Osteoblast (primary cell): Measurements from ENCODE around the gene AFDN. TPM values are rescaled to one million over a fixed set of nuclear protein-coding genes. Genes with fewer than 3 reads are reported as not detected.

Experiments used
- DNase-seq: peaks from one replicate; pipeline ENCODE4 v3.0.0; 2011; ENCODE audit warnings: low spot score, mixed read lengths; ENCODE audit not compliant: insufficient read length; ENCODE audit errors: missing footprints
- H2AFZ ChIP-seq: 2 replicates; pipeline ENCODE4 v1.6.0; 2011; ENCODE audit warnings: mild to moderate bottlenecking, low read length
- H3K27ac ChIP-seq: 2 replicates; pipeline ENCODE4 v1.5.1; 2011; ENCODE audit warnings: mild to moderate bottlenecking, low read depth, low read length, moderate library complexity
- H3K27me3 ChIP-seq: 2 replicates; pipeline ENCODE4 v1.6.0; 2012; ENCODE audit warnings: mild to moderate bottlenecking, control low read depth, inconsistent platforms, low read length, moderate library complexity; ENCODE audit not compliant: insufficient read depth
- H3K36me3 ChIP-seq: 2 replicates; pipeline ENCODE4 v1.5.1; 2011; ENCODE audit warnings: mild to moderate bottlenecking, low read length, control low read depth, moderate library complexity; ENCODE audit not compliant: insufficient read depth
- H3K4me1 ChIP-seq: 2 replicates; pipeline ENCODE4 v1.5.1; 2011; ENCODE audit warnings: mild to moderate bottlenecking, low read length, control low read depth, moderate library complexity; ENCODE audit not compliant: insufficient read depth
- H3K4me2 ChIP-seq: 2 replicates; pipeline ENCODE4 v1.6.0; 2011; ENCODE audit warnings: mild to moderate bottlenecking, low read length; ENCODE audit not compliant: insufficient read depth
- H3K4me3 ChIP-seq: fragments of 200-600 bp; sonication (generic); 3 replicates; pipeline ENCODE4 v1.5.1; 2012; ENCODE audit warnings: mild to moderate bottlenecking, low read length, inconsistent platforms; ENCODE audit not compliant: insufficient read depth
- H3K79me2 ChIP-seq: 2 replicates; pipeline ENCODE4 v1.6.0; 2012; ENCODE audit warnings: mild to moderate bottlenecking, low read length, control low read depth, inconsistent platforms; ENCODE audit not compliant: insufficient read depth
- H3K9me3 ChIP-seq: 2 replicates; pipeline ENCODE4 v1.5.1; 2011; ENCODE audit warnings: low read depth, low read length, control low read depth
- H4K20me1 ChIP-seq: 2 replicates; pipeline ENCODE4 v1.6.0; 2012; ENCODE audit warnings: mild to moderate bottlenecking, low read length, control low read depth; ENCODE audit not compliant: insufficient read depth
- CTCF ChIP-seq: IDR thresholded peaks from 2 replicates; pipeline ENCODE4 v1.5.1; 2011; ENCODE audit warnings: mild to moderate bottlenecking, low read depth, low read length, moderate library complexity; ENCODE audit errors: extremely low read depth
- total RNA-seq: library from RNA; depleted of rRNA; stranded (reverse); fragments of >200 nt; gene quantifications from 2 replicates; pipeline ENCODE4 v1.2.3, GENCODE V29; 2012

Gene AFDN
- total RNA-seq, 1 donor, result 52.5 TPM

- H3K36me3 ChIP-seq, result peaks cover 2% of the 10 kb centered on the region
These were observed 126.8 kb downstream of the AFDN start for GRCh38 chr6:167953551-167953950.

GRCh38 chr6:167954151-167954550, 127.4 kb downstream of the AFDN start:
- no peaks in the 10 kb centered on the region for H3K9me3 ChIP-seq
- H3K27ac ChIP-seq, result no peak overlapping the region
- no peaks in the 10 kb centered on the region for H3K79me2 ChIP-seq
- TF ChIP-seq CTCF, result no peak
- H3K4me3 ChIP-seq, result no peak overlapping the region
- no peaks in the 10 kb centered on the region for H3K27me3 ChIP-seq
- DNase-seq, result no peak
- H3K4me2 ChIP-seq, result no peak overlapping the region
- peaks cover 8% of the 10 kb centered on the region for H3K4me1 ChIP-seq
- H4K20me1 ChIP-seq, result no peaks in the 10 kb centered on the region
- no peaks in the 10 kb centered on the region for H3K36me3 ChIP-seq
- no peak overlapping the region for H2AFZ ChIP-seq

More at GRCh38 chr6:167953551-167953950, 126.8 kb downstream of the AFDN start:
- H4K20me1 ChIP-seq, result no peaks in the 10 kb centered on the region
- no peaks in the 10 kb centered on the region for H3K9me3 ChIP-seq
- H3K4me1 ChIP-seq, result peaks cover 8% of the 10 kb centered on the region
- no peak overlapping the region for H3K4me3 ChIP-seq
- no peak overlapping the region for H3K4me2 ChIP-seq
- no peak for TF ChIP-seq CTCF
- no peaks in the 10 kb centered on the region for H3K27me3 ChIP-seq
- H2AFZ ChIP-seq, result no peak overlapping the region
- no peaks in the 10 kb centered on the region for H3K79me2 ChIP-seq
- no peak overlapping the region for H3K27ac ChIP-seq
- DNase-seq, result no peak

- no peak overlapping the region for H3K4me3 ChIP-seq
- no peaks in the 10 kb centered on the region for H3K36me3 ChIP-seq
- no peak overlapping the region for H3K4me2 ChIP-seq
- peaks cover 8% of the 10 kb centered on the region for H3K4me1 ChIP-seq
- H3K79me2 ChIP-seq, result no peaks in the 10 kb centered on the region
- TF ChIP-seq CTCF, result no peak
- H3K27me3 ChIP-seq, result no peaks in the 10 kb centered on the region
- DNase-seq, result no peak
- H3K9me3 ChIP-seq, result no peaks in the 10 kb centered on the region
- H3K27ac ChIP-seq, result no peak overlapping the region
- H2AFZ ChIP-seq, result no peak overlapping the region
- H4K20me1 ChIP-seq, result no peaks in the 10 kb centered on the region
These were observed 129.8 kb downstream of the AFDN start for GRCh38 chr6:167956491-167956890.

- H3K4me1 ChIP-seq, result peaks cover 8% of the 10 kb centered on the region
- no peaks in the 10 kb centered on the region for H3K27me3 ChIP-seq
- no peak overlapping the region for H3K4me2 ChIP-seq
- no peak overlapping the region for H3K4me3 ChIP-seq
- no peaks in the 10 kb centered on the region for H3K36me3 ChIP-seq
- no peaks in the 10 kb centered on the region for H4K20me1 ChIP-seq
- H3K79me2 ChIP-seq, result no peaks in the 10 kb centered on the region
- DNase-seq, result no peak
- TF ChIP-seq CTCF, result no peak
- no peaks in the 10 kb centered on the region for H3K9me3 ChIP-seq
- H3K27ac ChIP-seq, result no peak overlapping the region
- H2AFZ ChIP-seq, result no peak overlapping the region
These were observed 130.3 kb downstream of the AFDN start for GRCh38 chr6:167956983-167957492.
